Ovary (tissue), 3 donors: ENCODE measurements around the gene LRP1B.

Source experiments
- CTCF ChIP-seq, 3 donors: fragments of 450-650 bp in 2 of 3; fragments of 200-600 bp in 1 of 3; IDR thresholded peaks; one replicate each; pipeline versions ENCODE4 v1.5.1 to v1.8.0; 2016 to 2022; ENCODE audit warnings: antibody characterized with exemption in 3 of 3, mild to moderate bottlenecking in 1 of 3
- POLR2A ChIP-seq: fragments of 450-650 bp; IDR thresholded peaks from one replicate; pipeline ENCODE4 v1.6.1; 2017; ENCODE audit warnings: antibody characterized with exemption, mild to moderate bottlenecking, moderate library complexity
- donor health status: DM: no; HTN: no; CAD: no.

DNA sequence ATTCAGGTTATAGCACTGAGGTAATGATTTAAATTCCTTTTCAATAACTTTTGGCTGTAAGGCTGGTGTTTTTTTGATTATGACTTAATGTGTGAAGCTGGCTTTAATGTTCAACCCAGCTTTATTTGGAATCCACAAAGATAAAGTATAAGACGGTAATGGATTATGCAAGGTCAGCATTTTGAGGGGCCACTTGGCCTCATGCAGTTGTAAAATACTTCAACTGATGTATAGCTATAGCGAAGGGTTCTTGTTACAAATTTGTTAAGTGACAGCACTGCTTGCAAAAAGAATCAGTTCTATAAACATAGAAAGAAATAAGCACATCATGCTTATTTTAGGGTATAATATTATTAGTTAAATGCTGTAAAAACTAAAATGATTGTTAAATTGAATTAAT is 36.6 kb downstream of the LRP1B start:
- TF ChIP-seq CTCF (IDR thresholded peaks at IDR 0.05) (no peak), POLR2A (no peak)
